Stromal cell of bone marrow (primary cell): ENCODE measurements around the gene BMPR1A.
"Not testable (repeated sequence)": the region's sequence is repeated elsewhere in the genome, so short reads cannot be mapped to it uniquely, and the experiment has no call there.

Experiments used
- DNase-seq: peaks from one replicate; pipeline ENCODE4 v3.0.0-alpha.2; 2012; ENCODE audit warnings: low read depth

The BMPR1A gene

GRCh38 chr10:86730227-86730626 lies 26.2 kb upstream of the BMPR1A start:
- DNase-seq: no peak

GRCh38 chr10:86732771-86733170 lies 23.6 kb upstream of the BMPR1A start:
- DNase-seq: no peak

- no peak for DNase-seq
These were observed 23.2 kb upstream of the BMPR1A start for GRCh38 chr10:86733260-86733671.

- no peak for DNase-seq
These were observed 22.0 kb upstream of the BMPR1A start for GRCh38 chr10:86734207-86734988.

GRCh38 chr10:86735278-86735677 lies 21.1 kb upstream of the BMPR1A start:
- DNase-seq: not testable (repeated sequence)

GRCh38 chr10:86742230-86742629 lies 14.2 kb upstream of the BMPR1A start:
- no peak for DNase-seq

- DNase-seq: no peak
These were observed 12.2 kb upstream of the BMPR1A start for GRCh38 chr10:86744067-86744725.

- DNase-seq: no peak
These were observed 8.4 kb upstream of the BMPR1A start for GRCh38 chr10:86747796-86748581.

- DNase-seq: no peak
These were observed 6.6 kb upstream of the BMPR1A start for GRCh38 chr10:86749854-86750253.

GRCh38 chr10:86751477-86751876 lies 4.9 kb upstream of the BMPR1A start:
- no peak for DNase-seq

GRCh38 chr10:86752311-86752710 lies 4.1 kb upstream of the BMPR1A start:
- no peak for DNase-seq

- DNase-seq: no peak
These were observed 3.4 kb upstream of the BMPR1A start for GRCh38 chr10:86753051-86753450.

- no peak for DNase-seq
These were observed 2.6 kb upstream of the BMPR1A start for GRCh38 chr10:86753638-86754434.

- DNase-seq: no peak
These were observed 1.0 kb upstream of the BMPR1A start for GRCh38 chr10:86755454-86755739.

GRCh38 chr10:86755740-86756510 lies 494 bp upstream of the BMPR1A start:
- peak; percentile 53 for DNase-seq

- peak; percentile 50 for DNase-seq
These were observed 924 bp downstream of the BMPR1A start for GRCh38 chr10:86757113-86757972.

- DNase-seq: no peak
These were observed 2.0 kb downstream of the BMPR1A start for GRCh38 chr10:86758189-86759072.

- DNase-seq: no peak
These were observed 2.8 kb downstream of the BMPR1A start for GRCh38 chr10:86759073-86759672.

GRCh38 chr10:86763404-86763803 lies 7.0 kb downstream of the BMPR1A start:
- no peak for DNase-seq
